HG02642 (cell line): ENCODE data around the gene KATNBL1.
"Not testable (repeated sequence)": the region's sequence is repeated elsewhere in the genome, so short reads cannot be mapped to it uniquely, and the experiment has no call there.

Source experiments
- ATAC-seq: cut with Tn5 transposase; IDR thresholded peaks from one replicate; pipeline ENCODE4 v1.9.1; 2021; ENCODE audit warnings: mild to moderate bottlenecking; ENCODE audit not compliant: unreplicated experiment, poor library complexity

KATNBL1 gene

DNA sequence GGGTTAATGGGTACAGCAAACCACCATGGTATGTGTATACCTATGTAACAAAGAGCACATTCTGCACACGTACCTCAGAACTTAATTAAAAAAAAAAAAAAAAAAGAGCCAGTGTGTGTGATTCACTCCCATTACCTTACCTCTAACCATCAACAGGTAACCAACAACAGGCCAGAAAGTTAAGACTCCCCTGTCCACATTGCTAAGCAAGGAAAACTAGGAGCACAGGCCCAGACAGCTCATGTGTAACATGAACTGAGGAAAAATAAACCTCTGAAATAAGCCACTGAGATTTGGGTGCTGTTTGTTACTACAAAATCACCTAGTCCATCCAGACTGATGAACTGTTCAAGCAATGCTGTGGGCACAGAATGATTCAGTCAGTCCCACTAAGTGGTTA lies 6.0 kb downstream of the KATNBL1 start:
- ATAC-seq, result no peak

DNA sequence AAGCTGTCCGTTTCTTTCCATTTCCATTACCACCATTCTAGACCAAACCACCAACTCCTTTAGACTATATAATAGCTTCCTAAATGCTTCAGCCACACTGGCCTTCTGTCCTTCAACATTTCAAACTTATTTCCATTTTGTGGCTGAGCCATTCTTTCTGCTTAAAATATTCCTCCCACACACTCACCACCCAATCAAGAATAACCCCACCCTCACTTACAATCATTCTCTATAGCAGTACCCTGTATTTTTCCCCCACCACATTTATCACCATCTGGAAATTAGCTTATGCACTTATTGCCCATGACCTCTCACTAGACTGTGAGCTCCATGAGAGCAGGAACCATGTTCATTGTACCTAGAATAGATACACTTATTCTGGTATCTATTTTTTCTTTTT lies 6.6 kb downstream of the KATNBL1 start:
- ATAC-seq, result no peak

DNA sequence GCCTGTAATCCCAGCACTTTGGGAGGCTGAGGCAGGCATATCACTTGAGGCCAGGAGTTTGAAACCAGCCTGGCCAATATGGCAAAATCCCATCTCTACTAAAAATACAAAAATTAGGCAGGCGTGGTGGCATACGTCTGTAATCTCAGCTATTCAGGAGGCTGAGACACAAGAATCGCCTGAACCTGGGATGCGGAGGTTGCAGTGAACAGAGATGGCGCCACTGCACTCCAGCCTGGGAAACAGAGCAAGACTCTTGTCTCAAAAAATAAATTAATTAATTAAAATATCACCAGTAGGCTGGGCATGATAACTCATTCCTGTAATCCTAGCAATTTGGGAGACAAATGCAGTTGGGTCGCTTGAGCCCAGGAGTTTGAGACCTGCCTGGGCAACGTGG lies 16.6 kb downstream of the KATNBL1 start:
- ATAC-seq, result not testable (repeated sequence)

DNA sequence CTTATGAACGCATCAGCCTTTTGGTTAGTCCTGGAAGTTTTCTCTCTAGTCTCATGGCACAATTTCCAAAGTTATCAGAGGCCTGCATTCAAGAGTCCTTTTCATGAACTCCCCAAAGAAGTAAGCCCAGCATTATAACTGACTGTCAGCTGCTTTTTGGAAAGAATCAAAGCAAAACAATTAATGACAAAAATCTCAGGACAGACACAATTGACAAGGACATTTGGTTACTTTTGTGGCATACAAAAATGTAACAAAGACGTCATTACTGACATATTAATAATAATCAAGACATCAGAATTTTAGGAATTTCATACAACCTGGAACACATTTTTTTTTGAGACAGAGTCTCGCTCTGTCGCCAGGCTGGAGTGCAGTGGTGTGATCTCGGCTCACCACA lies 21.2 kb downstream of the KATNBL1 start:
- ATAC-seq, result no peak

DNA sequence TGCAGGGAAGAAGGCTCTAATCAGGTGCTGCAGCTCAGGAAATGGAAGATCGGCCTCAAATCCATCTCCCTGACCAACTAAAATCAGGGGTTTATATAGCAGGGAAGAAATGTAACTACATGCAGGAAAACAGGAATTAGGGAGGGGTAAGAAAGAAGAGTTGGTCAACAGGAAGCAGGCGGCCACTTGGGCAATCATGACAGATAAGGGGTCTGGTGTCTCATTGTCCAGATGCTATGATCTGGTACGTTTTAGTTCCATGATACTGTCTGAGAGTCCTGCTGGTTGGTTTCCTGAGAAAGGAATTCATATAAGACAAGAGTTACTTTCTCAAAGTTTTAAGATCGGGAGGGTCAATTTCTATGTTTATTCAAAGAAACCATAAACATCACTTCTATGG lies 24.2 kb downstream of the KATNBL1 start:
- no peak for ATAC-seq

DNA sequence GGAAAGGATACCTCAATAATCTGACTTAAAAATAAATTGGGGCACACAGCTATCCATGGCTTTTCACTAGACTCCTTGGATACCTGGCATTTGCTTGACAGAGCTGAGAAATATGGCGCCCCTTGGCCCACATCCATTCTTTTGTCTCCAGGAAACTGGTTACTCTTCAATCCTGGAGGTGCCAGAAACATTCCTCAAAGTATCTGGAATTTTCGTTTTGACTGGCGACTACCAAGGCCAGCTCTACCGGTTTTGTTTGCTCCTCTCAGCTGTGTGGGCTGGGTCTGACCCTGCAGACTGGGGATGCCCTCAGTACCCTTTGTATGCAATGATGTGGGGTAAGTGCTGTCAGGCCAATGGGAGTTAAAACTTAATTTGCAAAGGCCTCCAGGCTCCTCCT lies 27.0 kb downstream of the KATNBL1 start:
- ATAC-seq, result no peak

DNA sequence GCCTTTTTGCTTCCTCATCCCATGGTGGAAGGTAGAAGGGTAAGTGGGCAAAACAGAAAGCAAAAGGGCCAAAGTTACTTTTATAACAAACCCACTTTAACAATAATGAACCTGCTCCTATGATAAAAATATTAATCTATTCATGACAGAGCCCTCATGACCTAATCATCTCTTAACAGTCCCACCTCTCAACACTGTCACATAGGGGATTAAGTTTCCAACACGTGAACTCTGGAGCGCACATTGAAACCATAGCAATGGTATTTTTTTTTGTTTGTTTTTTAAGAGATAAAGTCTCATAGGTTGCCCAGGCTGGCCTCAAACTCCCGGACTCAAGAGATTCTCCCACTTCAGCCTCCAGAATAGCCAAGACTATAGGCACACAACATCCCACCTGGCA lies 30.7 kb downstream of the KATNBL1 start:
- ATAC-seq, result no peak

DNA sequence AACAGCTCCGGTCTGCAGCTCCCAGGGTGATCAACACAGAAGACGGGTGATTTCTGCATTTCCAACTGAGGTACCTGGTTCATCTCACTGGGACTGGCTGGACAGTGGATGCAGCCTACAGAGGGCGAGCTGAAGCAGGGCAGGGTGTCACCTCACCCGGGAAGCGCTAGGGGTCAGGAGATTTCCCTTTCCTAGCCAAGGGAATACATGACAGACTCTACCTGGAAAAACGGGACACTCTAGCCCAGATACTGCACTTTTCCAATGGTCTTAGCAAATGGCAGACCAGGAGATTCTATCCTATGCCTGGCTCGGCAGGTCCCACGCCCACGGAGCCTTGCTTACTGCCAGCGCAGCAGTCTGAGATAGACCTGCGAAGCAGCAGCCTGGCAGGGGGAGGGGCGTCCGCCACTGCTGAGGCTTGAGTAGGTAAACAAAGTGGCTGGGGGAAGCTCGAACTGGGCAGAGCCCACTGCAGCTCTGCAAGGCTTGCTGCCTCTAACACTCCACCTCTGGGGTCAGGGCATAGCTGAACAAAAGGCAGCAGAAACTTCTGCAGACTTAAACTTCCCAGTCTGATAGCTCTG lies 43.8 kb downstream of the KATNBL1 start:
- ATAC-seq, result not testable (repeated sequence)

DNA sequence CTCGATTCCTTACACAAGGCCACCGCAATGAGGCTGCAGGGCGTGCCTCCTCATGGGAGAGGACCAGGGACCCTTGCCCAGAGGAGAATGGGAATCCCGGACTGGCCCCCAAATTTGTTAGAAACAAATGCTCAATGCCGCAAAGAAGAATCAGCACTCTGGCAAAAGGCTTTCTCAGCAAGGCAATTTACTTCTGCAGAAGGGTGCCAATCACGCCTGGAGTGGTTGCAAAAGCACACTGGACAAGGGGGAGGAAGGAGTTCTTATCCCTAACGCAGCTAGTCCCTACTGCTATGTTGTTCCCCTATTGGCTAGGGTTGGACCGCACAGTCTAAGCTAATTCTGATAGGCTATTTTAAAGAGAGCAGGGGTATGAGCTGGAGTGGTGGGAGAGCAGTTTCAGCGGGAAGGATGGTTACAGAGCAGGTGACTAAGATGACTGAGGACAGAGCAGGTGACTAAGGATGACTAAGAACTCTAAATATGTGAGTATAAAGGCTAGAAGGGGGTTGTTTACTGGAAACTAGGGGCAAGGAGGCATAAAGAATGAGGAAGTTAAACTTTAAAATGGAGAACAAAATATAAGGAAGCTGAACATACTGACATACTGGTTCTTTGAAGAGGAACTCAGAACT lies 48.5 kb downstream of the KATNBL1 start:
- no peak for ATAC-seq

DNA sequence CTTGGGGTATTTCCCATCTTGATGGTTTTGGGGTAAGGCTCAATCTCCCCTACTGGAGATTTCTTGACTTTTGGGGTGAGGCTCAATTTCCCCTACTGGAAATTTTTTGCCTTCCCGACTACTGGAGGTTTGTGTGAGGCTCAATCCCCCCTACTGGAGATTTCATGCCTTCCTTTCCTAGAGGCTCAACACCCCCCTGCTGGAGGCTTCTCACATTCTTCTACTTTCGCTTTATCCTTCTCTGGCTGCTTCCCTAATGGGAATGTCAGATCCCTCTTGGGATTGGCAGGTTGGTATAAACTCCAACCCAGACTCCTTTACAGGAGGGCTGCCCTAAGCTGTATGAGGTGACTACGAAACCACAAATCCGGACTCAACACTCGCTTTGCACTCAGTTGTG lies 49.2 kb downstream of the KATNBL1 start:
- no peak for ATAC-seq

DNA sequence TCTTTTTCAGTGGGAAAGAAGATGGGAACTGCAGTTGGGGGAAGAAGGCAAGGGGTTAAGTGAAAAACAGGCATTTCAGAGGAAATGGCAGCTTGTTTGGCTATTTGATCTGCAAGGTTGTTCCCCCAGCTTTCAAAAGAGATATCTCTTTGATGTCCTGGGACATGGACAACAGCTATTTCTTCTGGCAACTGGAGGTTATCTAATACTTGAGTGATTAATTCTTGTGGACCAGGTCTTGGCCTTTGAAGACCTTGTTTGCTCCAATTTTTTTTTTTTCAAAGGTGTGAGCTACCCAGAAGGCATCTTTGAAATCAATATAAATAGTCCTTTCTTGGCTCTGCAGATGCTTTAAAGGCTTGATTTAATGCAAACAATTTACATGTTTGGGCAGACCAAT lies 51.5 kb downstream of the KATNBL1 start:
- no peak for ATAC-seq

DNA sequence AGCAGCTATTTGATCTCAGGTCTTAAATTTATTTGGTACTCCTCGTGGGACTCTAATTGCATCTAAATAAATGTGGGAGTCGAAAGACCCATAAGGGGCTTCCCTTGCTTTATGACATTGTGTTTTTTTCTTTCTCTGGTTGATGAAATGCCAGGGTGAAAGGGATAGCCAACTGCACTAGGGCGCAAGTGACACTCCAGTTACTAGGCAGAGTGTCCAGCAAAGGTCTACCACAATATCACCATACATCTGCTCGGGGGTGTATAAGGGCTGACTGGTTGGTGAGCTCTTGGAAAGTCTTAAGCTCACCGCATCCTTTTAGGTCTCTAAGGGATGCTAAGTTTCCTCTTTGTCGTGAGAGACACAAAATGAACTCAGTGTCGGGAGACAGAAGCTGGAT lies 54.0 kb downstream of the KATNBL1 start:
- no peak for ATAC-seq

DNA sequence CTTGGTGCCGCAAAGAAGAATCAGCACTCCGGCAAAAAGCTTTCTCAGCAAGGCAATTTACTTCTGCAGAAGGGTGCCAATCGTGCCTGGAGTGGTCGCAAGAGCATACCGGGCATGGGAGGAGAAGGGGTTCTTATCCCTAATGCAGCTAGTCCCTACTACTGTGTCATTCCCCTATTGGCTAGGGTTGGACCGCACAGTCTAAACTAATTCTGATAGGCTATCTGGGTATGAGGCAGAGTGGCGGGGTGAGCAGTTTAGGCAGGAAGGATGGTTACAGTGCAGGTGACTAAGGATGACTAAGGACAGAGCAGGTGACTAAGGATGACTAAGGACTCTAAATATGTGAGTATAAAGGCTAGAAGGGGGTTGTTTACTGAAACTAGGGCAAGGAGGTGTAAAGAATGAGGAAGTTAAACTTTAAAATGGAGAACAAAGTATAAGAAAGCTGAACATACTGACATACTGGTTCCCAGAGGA lies 55.1 kb downstream of the KATNBL1 start:
- no peak for ATAC-seq

DNA sequence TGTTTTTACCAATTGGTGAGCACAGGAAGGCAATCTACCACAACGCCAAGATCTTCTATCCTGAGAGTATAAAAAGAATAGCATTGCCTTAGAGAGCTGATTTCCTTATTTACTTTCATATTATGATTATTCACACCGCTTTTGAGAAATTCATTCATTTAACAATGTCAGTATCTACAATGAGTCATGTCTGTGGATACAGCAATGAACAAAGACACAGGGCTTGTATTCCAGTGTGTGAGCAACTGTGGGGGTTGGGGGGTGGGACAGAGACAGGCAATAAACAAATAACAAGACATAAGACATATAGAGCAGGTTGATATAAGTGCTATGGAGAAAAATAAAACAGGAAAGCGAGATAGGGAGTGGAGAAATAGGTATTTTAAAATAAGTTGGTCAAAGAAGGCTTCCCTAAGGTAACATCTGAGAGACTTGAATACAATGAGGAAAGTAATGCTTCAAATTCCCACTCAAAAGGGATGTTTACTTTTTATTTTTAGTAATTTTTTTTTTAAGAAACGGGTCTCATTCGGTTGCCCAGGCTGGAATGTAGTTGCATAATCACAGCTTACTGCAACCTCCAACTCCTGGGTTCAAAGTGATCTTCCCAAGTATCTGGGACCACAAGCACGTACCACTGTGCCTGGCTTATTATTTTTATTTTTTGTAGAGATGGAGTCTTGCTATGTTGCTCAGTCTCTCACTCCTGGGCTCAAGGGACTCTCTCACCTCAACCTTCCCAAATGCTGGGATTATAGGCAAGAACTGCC lies 62.3 kb downstream of the KATNBL1 start:
- no peak for ATAC-seq

DNA sequence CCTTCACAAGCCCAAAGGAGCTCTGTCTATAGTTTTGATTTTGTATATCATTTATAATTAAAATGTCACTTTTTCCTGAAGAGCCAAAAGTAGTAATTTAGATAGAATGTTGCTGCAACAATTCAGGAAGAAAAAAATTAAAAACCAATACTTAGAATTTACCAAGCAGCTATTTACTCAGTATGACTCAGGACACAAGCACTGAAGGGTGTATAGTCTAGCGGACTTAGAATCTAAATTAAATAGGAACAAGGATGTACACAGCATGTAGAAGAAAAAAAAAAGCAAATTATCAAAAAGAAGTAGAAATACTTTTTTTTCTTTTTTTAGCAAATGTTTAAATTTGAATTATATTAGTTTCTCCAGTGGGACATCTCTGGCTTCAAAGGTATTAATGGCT lies 76.4 kb downstream of the KATNBL1 start:
- no peak for ATAC-seq

DNA sequence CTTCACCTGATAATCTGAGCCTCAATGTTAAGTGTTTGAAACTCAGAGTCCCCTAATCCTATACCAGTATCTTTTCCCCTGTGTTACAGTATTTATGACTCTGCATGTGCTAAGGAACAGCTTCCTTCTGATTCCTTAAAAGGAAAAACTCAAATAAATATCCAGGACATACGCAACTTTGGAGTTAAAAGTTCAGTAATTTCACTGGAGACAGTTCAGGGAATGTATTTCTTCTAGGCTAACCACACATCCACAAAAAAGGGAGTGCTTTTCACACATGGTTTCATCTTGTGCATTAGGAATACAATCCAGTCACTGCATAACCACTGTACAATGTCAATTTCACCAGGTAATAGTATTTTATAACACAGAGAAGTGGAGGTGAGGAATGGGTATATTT lies 77.0 kb downstream of the KATNBL1 start:
- no peak for ATAC-seq

DNA sequence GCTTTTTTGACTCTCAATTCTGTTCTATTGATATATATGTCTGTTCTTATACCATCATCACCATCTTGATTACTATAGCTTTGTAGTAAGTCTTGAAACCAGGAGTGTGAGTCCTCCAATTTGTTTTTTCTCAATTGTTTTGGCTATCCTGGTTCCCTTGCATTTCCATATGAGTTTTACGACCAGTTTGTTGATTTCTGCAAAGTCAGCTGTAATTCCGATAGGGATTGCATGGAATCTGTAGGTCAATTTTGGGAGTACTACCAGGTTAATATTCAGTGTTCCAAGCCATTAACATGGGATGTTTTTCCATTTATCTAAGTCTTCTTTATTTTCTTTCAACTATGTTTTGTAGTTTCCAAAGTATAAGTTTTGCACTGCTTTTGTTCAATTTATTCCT lies 81.0 kb downstream of the KATNBL1 start:
- no peak for ATAC-seq

DNA sequence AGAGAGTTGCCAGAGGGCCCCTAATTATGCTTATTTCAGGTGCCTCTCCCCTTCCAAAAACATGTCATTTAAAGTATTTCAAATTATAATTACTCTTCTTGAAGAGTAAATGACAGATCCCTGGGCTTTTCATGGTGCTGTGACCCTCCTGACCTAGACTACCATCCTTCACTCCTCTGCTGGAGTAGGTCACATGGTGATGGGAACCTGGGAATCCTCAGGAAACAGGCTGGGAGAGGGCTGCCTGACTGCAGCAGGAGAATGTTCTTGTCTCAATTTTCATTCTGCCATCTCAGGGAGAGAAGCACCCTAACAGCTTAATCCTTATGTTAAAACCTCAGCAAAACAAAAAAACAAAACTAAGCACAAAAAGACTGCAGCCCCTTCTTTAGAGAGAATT lies 83.4 kb downstream of the KATNBL1 start:
- no peak for ATAC-seq

DNA sequence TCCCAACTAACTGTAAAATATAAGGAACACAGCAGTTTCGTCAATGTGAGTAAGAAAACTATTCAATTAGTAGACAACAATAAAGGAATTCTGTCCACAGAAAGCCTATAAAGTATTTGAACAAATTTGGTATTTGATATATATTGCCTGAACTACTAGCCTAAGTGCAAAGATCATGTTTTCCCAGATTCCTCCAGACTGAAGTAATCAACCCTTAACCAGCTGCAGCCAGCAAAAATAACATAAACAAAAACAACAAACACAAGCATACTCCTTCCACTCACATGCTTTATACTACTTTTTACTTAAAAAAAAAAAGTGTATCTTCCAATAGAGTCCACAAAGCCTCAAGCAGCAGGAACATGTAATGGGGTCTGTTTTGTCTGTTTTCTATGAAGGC lies 84.0 kb downstream of the KATNBL1 start:
- ATAC-seq, result no peak

DNA sequence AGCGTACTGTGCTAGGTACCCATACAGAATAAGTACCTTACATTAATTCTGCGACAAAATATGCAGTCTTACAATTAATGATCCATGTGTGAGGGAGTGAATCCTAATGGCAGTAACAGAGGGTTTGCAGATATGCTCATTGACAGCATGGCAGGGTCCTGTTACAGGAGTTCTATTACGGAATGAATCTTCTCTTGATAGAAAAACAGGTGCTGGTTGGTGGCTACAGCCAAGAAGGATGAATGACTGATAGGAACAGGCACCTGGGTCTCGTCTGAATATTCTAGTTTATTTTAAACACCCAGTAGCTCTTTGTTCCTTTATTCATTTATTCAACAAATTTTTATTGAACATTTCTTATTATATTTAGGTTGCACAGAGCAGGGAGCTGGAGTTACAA lies 85.2 kb downstream of the KATNBL1 start:
- no peak for ATAC-seq

DNA sequence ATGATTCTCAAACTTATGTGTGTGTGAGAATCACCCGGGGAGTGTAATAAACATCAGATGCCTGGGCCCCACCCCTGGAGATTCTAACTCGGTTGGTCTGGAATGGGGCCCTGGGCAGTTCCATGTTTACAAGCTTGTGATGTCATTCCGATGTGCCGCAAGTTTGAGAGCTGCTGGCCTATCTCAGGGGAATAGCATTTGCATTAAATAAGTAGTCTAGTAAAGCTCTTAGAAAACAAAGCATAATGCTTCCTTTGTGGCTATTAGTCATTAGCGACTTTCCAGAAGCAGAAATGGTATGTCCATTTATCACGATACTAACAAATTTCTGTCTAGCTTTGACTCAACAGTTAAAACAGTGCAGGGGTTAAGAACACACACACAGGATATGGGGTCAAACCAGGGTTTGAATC lies 87.1 kb downstream of the KATNBL1 start:
- ATAC-seq, result no peak

DNA sequence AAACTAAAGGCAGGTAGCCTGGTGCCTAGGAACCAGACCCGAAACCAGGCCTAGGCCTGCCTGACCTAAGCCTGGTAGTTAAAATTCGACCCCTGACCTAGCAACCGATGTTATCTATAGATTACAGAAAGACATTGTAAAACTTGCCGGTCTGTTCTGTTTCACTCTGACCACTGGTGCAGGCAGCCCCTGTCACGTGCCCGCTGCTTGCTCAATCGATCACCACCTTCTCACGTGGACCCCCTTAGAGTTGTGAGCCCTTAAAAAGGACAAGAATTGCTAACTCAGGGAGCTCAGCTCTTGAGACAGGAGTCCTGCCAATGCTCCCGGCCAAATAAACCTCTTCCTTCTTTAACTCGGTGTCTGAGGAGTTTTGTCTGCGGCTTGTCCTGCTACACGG lies 88.1 kb downstream of the KATNBL1 start:
- ATAC-seq, result not testable (repeated sequence)
